Esophagus muscularis mucosa (tissue), 4 donors: ENCODE data around the gene NUP107. TPM values are rescaled to one million over a fixed set of nuclear protein-coding genes. Genes with fewer than 3 reads are reported as not detected.

ENCODE experiments used
- DNase-seq: peaks from one replicate; pipeline ENCODE4 v3.0.0-alpha.2; 2017; ENCODE audit errors: extremely low spot score
- H3K27ac ChIP-seq, 4 donors: fragments of 200-600 bp; sonication (generic); replicated peaks in 1 of 4; 1 replicate in 3 of 4; 2 replicates in 1 of 4; pipeline ENCODE4 v1.5.1; 2016 to 2019; ENCODE audit warnings: mild to moderate bottlenecking in 1 of 4
- H3K27me3 ChIP-seq, 4 donors: fragments of 200-600 bp; sonication (generic); one replicate each; pipeline versions ENCODE4 v1.5.1 to v1.6.0; 2016 to 2019
- H3K36me3 ChIP-seq, 4 donors: fragments of 200-600 bp; sonication (generic); one replicate each; pipeline ENCODE4 v1.5.1; 2016 to 2019
- H3K4me1 ChIP-seq, 4 donors: fragments of 200-600 bp; sonication (generic); one replicate each; pipeline ENCODE4 v1.5.1; 2016 to 2019
- H3K4me3 ChIP-seq, 4 donors: fragments of 200-600 bp; sonication (generic); 1 replicate in 2 of 4; 2 replicates in 2 of 4; pipeline ENCODE4 v1.5.1; 2016 to 2019; ENCODE audit warnings: mild to moderate bottlenecking in 4 of 4, moderate library complexity in 1 of 4
- H3K9me3 ChIP-seq, 4 donors: fragments of 200-600 bp; sonication (generic); 1 replicate in 3 of 4; 2 replicates in 1 of 4; pipeline ENCODE4 v1.5.1; 2016 to 2019
- CTCF ChIP-seq, 3 experiments: fragments of 200-600 bp in 2 of 3; fragments of 450-650 bp in 1 of 3; sonication (generic) in 2 of 3; IDR thresholded peaks; one replicate each; pipeline ENCODE4 v1.5.1; 2017 to 2019; ENCODE audit warnings: antibody characterized with exemption in 3 of 3, mild to moderate bottlenecking in 2 of 3, moderate library complexity in 1 of 3
- EP300 ChIP-seq: sonication (generic); formaldehyde crosslinking; IDR thresholded peaks from one replicate; pipeline ENCODE4 v1.6.1; 2017; ENCODE audit warnings: antibody characterized with exemption
- POLR2A ChIP-seq: fragments of 450-650 bp; IDR thresholded peaks from one replicate; pipeline ENCODE4 v1.6.1; 2017; ENCODE audit warnings: antibody characterized with exemption, moderate library complexity, mild to moderate bottlenecking, low read depth
- POLR2AphosphoS5 ChIP-seq, 2 donors: sonication (generic); formaldehyde crosslinking; IDR thresholded peaks; one replicate each; pipeline ENCODE4 v1.6.1; 2017; ENCODE audit warnings: antibody characterized with exemption in 2 of 2
- WGBS: methylation state at CpG from one replicate; pipeline ENCODE4 v1.1.5; 2018; 5-methylcytosine and 5-hydroxymethylcytosine counted together
- intact Hi-C: fragments of 100-400 bp; cut with DNase I; formaldehyde crosslinking; loops from one replicate; pipeline ENCODE4 v1.15.1; 2023
- total RNA-seq, 4 donors: library from RNA; depleted of rRNA; stranded (reverse); fragments of >200 nt; gene quantifications; one replicate each; pipeline versions ENCODE4 v1.1.0 to v1.2.1, GENCODE V29; 2016

NUP107 gene
- total RNA-seq, 4 donors from 2014 or later: 21.6 to 26.1 (median 24.6) TPM

GRCh38 chr12:68641138-68641537 is 45.6 kb upstream of the NUP107 start:
- H3K27ac ChIP-seq: peak overlapping the region in 3 of 4 donors; percentile 7 to 51 (median 12)
- no peak for TF ChIP-seq POLR2AphosphoS5 (IDR thresholded peaks at IDR 0.05)
- WGBS: 33% methylated on average over 5 of the region's 5 CpGs
- intact Hi-C loops: no loop called here
- H3K9me3 ChIP-seq: no peaks in the 10 kb centered on the region
- no peaks in the 10 kb centered on the region for H3K27me3 ChIP-seq
- H3K4me3 ChIP-seq: no peak overlapping the region
- peaks cover 0 to 3% (median 0%) of the 10 kb centered on the region in 4 donors for H3K36me3 ChIP-seq
- DNase-seq: no peak
- peaks cover 20 to 65% (median 55%) of the 10 kb centered on the region in 4 donors for H3K4me1 ChIP-seq

- no peak for TF ChIP-seq CTCF (IDR thresholded peaks at IDR 0.05)
- Histone ChIP-seq H3K36me3 (peaks cover 0 to 31% (median 9%) of the 10 kb centered on the region in 4 donors), H3K27me3 (no peaks in the 10 kb centered on the region), H3K9me3 (no peaks in the 10 kb centered on the region), H3K27ac (no peak overlapping the region), H3K4me3 (no peak overlapping the region), H3K4me1 (peaks cover 11 to 60% (median 44%) of the 10 kb centered on the region in 4 donors)
- DNase-seq: no peak
- intact Hi-C loops: no loop called here
- 95% methylated on average over 5 of the region's 5 CpGs for WGBS
Observed at GRCh38 chr12:68646484-68646883, 40.3 kb upstream of the NUP107 start.

GRCh38 chr12:68647507-68647906 is 39.3 kb upstream of the NUP107 start:
- no peak overlapping the region for H3K27ac ChIP-seq
- no peaks in the 10 kb centered on the region for H3K9me3 ChIP-seq
- DNase-seq: no peak
- H3K4me3 ChIP-seq: no peak overlapping the region
- H3K27me3 ChIP-seq: no peaks in the 10 kb centered on the region
- intact Hi-C loops: no loop called here
- H3K4me1 ChIP-seq: peaks cover 8 to 50% (median 37%) of the 10 kb centered on the region in 4 donors
- no peak for TF ChIP-seq CTCF (IDR thresholded peaks at IDR 0.05)
- TF ChIP-seq POLR2AphosphoS5 (IDR thresholded peaks at IDR 0.05): no peak
- no peak for TF ChIP-seq EP300
- no peak for TF ChIP-seq POLR2A
- WGBS: 100% methylated on average over 1 of the region's 1 CpG
- peaks cover 0 to 41% (median 17%) of the 10 kb centered on the region in 4 donors for H3K36me3 ChIP-seq

GRCh38 chr12:68648179-68648578 is 38.6 kb upstream of the NUP107 start:
- no peak overlapping the region for H3K27ac ChIP-seq
- no peaks in the 10 kb centered on the region for H3K9me3 ChIP-seq
- DNase-seq: no peak
- 65% methylated on average over 3 of the region's 3 CpGs for WGBS
- peaks cover 0 to 48% (median 24%) of the 10 kb centered on the region in 4 donors for H3K36me3 ChIP-seq
- no peaks in the 10 kb centered on the region for H3K27me3 ChIP-seq
- peaks cover 8 to 48% (median 36%) of the 10 kb centered on the region in 4 donors for H3K4me1 ChIP-seq
- intact Hi-C loops: no loop called here
- no peak for TF ChIP-seq CTCF (IDR thresholded peaks at IDR 0.05)
- no peak for TF ChIP-seq EP300
- no peak for TF ChIP-seq POLR2A
- TF ChIP-seq POLR2AphosphoS5 (IDR thresholded peaks at IDR 0.05): no peak
- no peak overlapping the region for H3K4me3 ChIP-seq

- peaks cover 4 to 21% (median 13%) of the 10 kb centered on the region in 4 donors for H3K36me3 ChIP-seq
- no peak overlapping the region for H3K4me3 ChIP-seq
- no peaks in the 10 kb centered on the region for H3K9me3 ChIP-seq
- H3K4me1 ChIP-seq: peaks cover 0 to 21% (median 11%) of the 10 kb centered on the region in 4 donors
- TF ChIP-seq CTCF (IDR thresholded peaks at IDR 0.05): peak in 1 of 3 experiments; percentile 12
- no peak for TF ChIP-seq POLR2A
- no peak for TF ChIP-seq EP300
- TF ChIP-seq POLR2AphosphoS5 (IDR thresholded peaks at IDR 0.05): peak in 1 of 2 donors; percentile 7
- intact Hi-C loops: no loop called here
- H3K27me3 ChIP-seq: no peaks in the 10 kb centered on the region
- no peak for DNase-seq
- no peak overlapping the region for H3K27ac ChIP-seq
- WGBS: 70% methylated on average over 3 of the region's 3 CpGs
Observed at GRCh38 chr12:68665016-68665569, 21.7 kb upstream of the NUP107 start.
